H1 (cell line): ENCODE data around the gene OR2A14. TPM values are rescaled to one million over a fixed set of nuclear protein-coding genes. Genes with fewer than 3 reads are reported as not detected.

ENCODE experiments used
- CTCF ChIA-PET: fragments of 300-600 bp; sonication (Branson Sonifier 250); formaldehyde crosslinking; loops from one replicate; lab custom pipeline; 2021; ENCODE audit not compliant: partially characterized antibody; lab: Charles Lee
- POLR2A ChIA-PET: fragments of 300-600 bp; sonication (Branson Sonifier 250); formaldehyde crosslinking; loops from one replicate; lab custom pipeline; 2021; ENCODE audit warnings: inconsistent platforms; ENCODE audit not compliant: partially characterized antibody; lab: Charles Lee
- DNase-seq, 2 experiments: peaks; one replicate each; pipeline versions ENCODE4 v3.0.0 to v3.0.0-alpha.2; 2010 to 2022; ENCODE audit warnings: low spot score in 2 of 2, low read depth in 1 of 2, mixed read lengths in 1 of 2
- FAIRE-seq: peaks from 2 replicates; lab custom pipeline; 2011; peaks lifted over from hg19 to GRCh38; lab: Jason Lieb, UNC
- H2AFZ ChIP-seq: 2 replicates; pipeline ENCODE4 v1.8.1; 2012; ENCODE audit warnings: low read length, inconsistent platforms
- H2AK5ac ChIP-seq: 2 replicates; pipeline ENCODE4 v1.6.1; 2013; ENCODE audit warnings: low read depth, low read length
- H2BK120ac ChIP-seq: replicated peaks from 2 replicates; pipeline ENCODE3; 2013; ENCODE audit warnings: low read depth, low read length, inconsistent platforms
- H2BK12ac ChIP-seq: 2 replicates; pipeline ENCODE4 v1.6.1; 2013; ENCODE audit warnings: low read depth, low read length
- H2BK15ac ChIP-seq: 2 replicates; pipeline ENCODE4 v1.6.1; 2013; ENCODE audit warnings: low read length
- H2BK20ac ChIP-seq: 2 replicates; pipeline ENCODE4 v1.6.1; 2013; ENCODE audit warnings: low read length
- H2BK5ac ChIP-seq: 2 replicates; pipeline ENCODE4 v1.6.1; 2013; ENCODE audit warnings: low read depth, low read length
- H3K14ac ChIP-seq: 2 replicates; pipeline ENCODE4 v1.6.1; 2013; ENCODE audit warnings: inconsistent platforms; ENCODE audit not compliant: insufficient read length
- H3K18ac ChIP-seq: 2 replicates; pipeline ENCODE4 v1.6.1; 2013; ENCODE audit warnings: low read length; ENCODE audit errors: extremely low read depth
- H3K23ac ChIP-seq: 2 replicates; pipeline ENCODE4 v1.6.1; 2013; ENCODE audit warnings: inconsistent platforms; ENCODE audit not compliant: insufficient read length
- H3K23me2 ChIP-seq: 2 replicates; pipeline ENCODE4 v1.6.1; 2013; ENCODE audit warnings: low read depth, low read length
- H3K27ac ChIP-seq: 2 replicates; pipeline ENCODE4 v1.6.1; 2011; ENCODE audit warnings: low read depth, low read length, inconsistent platforms
- H3K27me3 ChIP-seq, 4 experiments: replicated peaks in 1 of 4; 1 replicate in 1 of 4; 2 replicates in 3 of 4; pipeline versions ENCODE4 v1.6.1 to v1.8.1; 2011 to 2013; ENCODE audit warnings: low read length in 3 of 4, mild to moderate bottlenecking in 3 of 4, inconsistent platforms in 2 of 4, mixed read lengths in 2 of 4, moderate library complexity in 1 of 4; ENCODE audit not compliant: control insufficient read depth in 3 of 4, insufficient read depth in 3 of 4; ENCODE audit errors: extremely low read depth in 1 of 4
- H3K36me3 ChIP-seq, 4 experiments: 2 replicates each; pipeline versions ENCODE4 v1.6.1 to v1.8.1; 2011 to 2013; ENCODE audit warnings: mild to moderate bottlenecking in 4 of 4, low read length in 3 of 4, moderate library complexity in 2 of 4, control low read depth in 1 of 4, inconsistent platforms in 1 of 4; ENCODE audit not compliant: insufficient read depth in 4 of 4, control insufficient read depth in 2 of 4
- H3K4ac ChIP-seq: replicated peaks from 2 replicates; pipeline ENCODE3; 2013; ENCODE audit warnings: low read length, low read depth, mixed read lengths, inconsistent platforms; ENCODE audit not compliant: insufficient read length
- H3K4me1 ChIP-seq, 4 experiments: replicated peaks in 1 of 4; 1 replicate in 1 of 4; 2 replicates in 3 of 4; pipeline versions ENCODE4 v1.6.1 to v1.8.1; 2011 to 2013; ENCODE audit warnings: low read length in 3 of 4, inconsistent platforms in 2 of 4, mixed read lengths in 1 of 4; ENCODE audit not compliant: insufficient read depth in 4 of 4, control insufficient read depth in 3 of 4
- H3K4me2 ChIP-seq, 2 experiments: 2 replicates each; pipeline versions ENCODE4 v1.6.1 to v1.8.1; 2011 to 2013; ENCODE audit warnings: low read depth in 2 of 2, low read length in 2 of 2, control low read depth in 1 of 2, inconsistent platforms in 1 of 2, mild to moderate bottlenecking in 1 of 2; ENCODE audit not compliant: insufficient read depth in 1 of 2
- H3K4me3 ChIP-seq, 4 experiments: fragments of 200-600, 300-600 bp in 1 of 4; sonication (generic), shearing (Covaris generic), sonication (Bioruptor Twin) in 1 of 4; 2 replicates each; pipeline versions ENCODE4 v1.5.1 to v1.8.1; 2011 to 2016; ENCODE audit warnings: low read length in 4 of 4, low read depth in 3 of 4, control low read depth in 2 of 4, inconsistent platforms in 2 of 4, mild to moderate bottlenecking in 2 of 4, mixed read lengths in 1 of 4, moderate library complexity in 1 of 4; ENCODE audit not compliant: insufficient read depth in 2 of 4; ENCODE audit errors: extremely low read depth in 1 of 4
- H3K56ac ChIP-seq: replicated peaks from 2 replicates; pipeline ENCODE3; 2013; ENCODE audit warnings: low read depth, mild to moderate bottlenecking, mixed read lengths, low read length, inconsistent platforms; ENCODE audit not compliant: insufficient read length
- H3K79me1 ChIP-seq: 2 replicates; pipeline ENCODE4 v1.6.1; 2013; ENCODE audit warnings: low read depth, low read length, control low read depth
- H3K79me2 ChIP-seq, 2 experiments: 2 replicates each; pipeline versions ENCODE4 v1.6.1 to v1.8.1; 2012 to 2013; ENCODE audit warnings: low read length in 2 of 2, mild to moderate bottlenecking in 2 of 2, inconsistent platforms in 1 of 2; ENCODE audit not compliant: insufficient read depth in 2 of 2, control insufficient read depth in 1 of 2
- H3K9ac ChIP-seq, 4 experiments: replicated peaks in 1 of 4; 1 replicate in 1 of 4; 2 replicates in 3 of 4; pipeline versions ENCODE4 v1.6.1 to v1.8.1; 2011 to 2013; ENCODE audit warnings: low read depth in 3 of 4, low read length in 3 of 4, control low read depth in 2 of 4, mild to moderate bottlenecking in 2 of 4, moderate library complexity in 2 of 4, inconsistent platforms in 1 of 4; ENCODE audit errors: extremely low read depth in 1 of 4
- H3K9me3 ChIP-seq, 2 experiments: 2 replicates each; pipeline versions ENCODE4 v1.6.1 to v1.8.1; 2012 to 2013; ENCODE audit warnings: mild to moderate bottlenecking in 2 of 2, moderate library complexity in 2 of 2, control low read depth in 1 of 2, inconsistent platforms in 1 of 2, low read depth in 1 of 2, low read length in 1 of 2, mixed read lengths in 1 of 2; ENCODE audit not compliant: insufficient read depth in 2 of 2
- H4K20me1 ChIP-seq, 2 experiments: replicated peaks in 1 of 2; 2 replicates each; pipeline versions ENCODE3 to v1.8.1; 2011 to 2013; ENCODE audit warnings: inconsistent platforms in 2 of 2, low read length in 2 of 2, mild to moderate bottlenecking in 1 of 2; ENCODE audit not compliant: insufficient read depth in 2 of 2, control insufficient read depth in 1 of 2
- H4K5ac ChIP-seq: 2 replicates; pipeline ENCODE4 v1.6.1; 2013; ENCODE audit warnings: low read length, low read depth, mixed read lengths, inconsistent platforms; ENCODE audit not compliant: insufficient read length
- H4K8ac ChIP-seq: 2 replicates; pipeline ENCODE4 v1.8.0; 2013; ENCODE audit warnings: mild to moderate bottlenecking, moderate library complexity, low read length, inconsistent platforms; ENCODE audit not compliant: insufficient read depth; ENCODE audit errors: extremely low read depth
- H4K91ac ChIP-seq: replicated peaks from 2 replicates; pipeline ENCODE3; 2013; ENCODE audit warnings: low read length, mixed read lengths, inconsistent platforms; ENCODE audit not compliant: insufficient read length
- ATF2 ChIP-seq: IDR thresholded peaks from 2 replicates; pipeline ENCODE4 v1.6.1; 2012; ENCODE audit warnings: low read length, inconsistent platforms
- ATF3 ChIP-seq: IDR thresholded peaks from 2 replicates; pipeline ENCODE4 v1.6.1; 2011; ENCODE audit warnings: low read depth, mild to moderate bottlenecking, low read length; ENCODE audit not compliant: insufficient read depth
- CTBP2 ChIP-seq: IDR thresholded peaks from 2 replicates; pipeline ENCODE4 v1.7.0; 2011; ENCODE audit warnings: borderline replicate concordance, mild to moderate bottlenecking, moderate library complexity, mixed read lengths, low read length; ENCODE audit not compliant: insufficient read depth, insufficient read length
- CTCF ChIP-seq, 3 experiments: IDR thresholded peaks; 1 replicate in 2 of 3; 2 replicates in 1 of 3; pipeline versions ENCODE4 v1.5.1 to v1.6.1; 2011; ENCODE audit warnings: low read length in 3 of 3, mild to moderate bottlenecking in 3 of 3, inconsistent platforms in 2 of 3, low read depth in 1 of 3, moderate library complexity in 1 of 3; ENCODE audit not compliant: insufficient read depth in 1 of 3; ENCODE audit errors: control extremely low read depth in 1 of 3
- RAD21 ChIP-seq, 2 experiments: IDR thresholded peaks in 1 of 2; conservative IDR thresholded peaks in 1 of 2; 2 replicates each; pipeline ENCODE4 v1.6.1; 2011; ENCODE audit warnings: low read depth in 2 of 2, low read length in 2 of 2, improper control_type of control experiment in 1 of 2, inconsistent platforms in 1 of 2, mild to moderate bottlenecking in 1 of 2, moderate library complexity in 1 of 2
- TEAD4 ChIP-seq: IDR thresholded peaks from 2 replicates; pipeline ENCODE4 v1.6.1; 2012; ENCODE audit warnings: low read depth, low read length, inconsistent platforms, mixed read lengths
- WGBS, 2 experiments: shearing (Covaris generic) in 1 of 2; methylation state at CpG; one replicate each; pipeline versions ENCODE4 v1.1.6 to v1.1.7; 2013 to 2015; ENCODE audit warnings: low lambda C conversion rate in 2 of 2, mixed read lengths in 2 of 2, inconsistent platforms in 1 of 2, low coverage in 1 of 2, missing lambda C conversion rate in 1 of 2; ENCODE audit not compliant: insufficient replicate concordance in 2 of 2, insufficient coverage in 1 of 2, insufficient read length in 1 of 2; ENCODE audit errors: extremely low coverage in 1 of 2, missing lambda C conversion rate in 1 of 2; 5-methylcytosine and 5-hydroxymethylcytosine counted together
- polyA plus RNA-seq, 7 experiments: library from polyadenylated mRNA; depleted of rRNA in 3 of 7; stranded (reverse) in 5 of 7; unstranded in 2 of 7; fragments of >200 nt in 5 of 7; fragments of 200-250 nt in 2 of 7; gene quantifications; 1 replicate in 5 of 7; 2 replicates in 1 of 7; 4 replicates in 1 of 7; pipeline versions ENCODE4 v1.2.1 to v1.2.3, GENCODE V29; 2011 to 2013; ENCODE audit warnings: missing spikeins in 2 of 7, mixed read lengths in 2 of 7
- total RNA-seq: library from RNA; stranded (reverse); fragmentation: NEBNext Ultra II Directional; extraction: Animal tissue kit (Norgen Biotek cat#: 25700); gene quantifications from 2 replicates; pipeline ENCODE4 v1.2.1, GENCODE V29; 2021

Gene OR2A14
- total and polyA plus RNA-seq, 2 of the 8 experiments (the other 6 are each of a cell fraction or from before 2014, with no cell fraction given) = not detected

- CTCF ChIA-PET = interaction anchor here (0.9 kb wide), 1 partner anchor 10 kb away, joined by 3 read pairs; no protein-coding TSS in a partner anchor
- DNase-seq = no peak
- 91% methylated on average over 8 of the region's 8 CpGs; no CpG with 5 or more reads in 1 of the 2 experiments for WGBS, 2 experiments
Measured at GRCh38 chr7:144118341-144118740, 4.6 kb upstream of the OR2A14 start.

More at GRCh38 chr7:144118341-144118740, 4.6 kb upstream of the OR2A14 start:
- Histone ChIP-seq H3K27ac (no peak overlapping the region), H2AK5ac (no peak overlapping the region), H2AFZ (no peak overlapping the region), H3K36me3 (no peaks in the 10 kb centered on the region), H3K23me2 (no peaks in the 10 kb centered on the region), H2BK120ac (no peak overlapping the region), H3K9me3 (0 out of 4 replicates have a peak, but pooled peaks cover 0 to 4% of the 10 kb centered on the region in 2 experiments), H3K79me1 (no peaks in the 10 kb centered on the region), H3K4ac (no peak overlapping the region), H2BK12ac (no peak overlapping the region), H4K8ac (no peak overlapping the region), H4K5ac (no peak overlapping the region), H3K56ac (no peak overlapping the region), H3K79me2 (no peaks in the 10 kb centered on the region), H4K91ac (no peak overlapping the region), H2BK5ac (no peak overlapping the region), H3K14ac (no peak overlapping the region), H2BK15ac (no peak overlapping the region), H3K18ac (no peak overlapping the region), H3K27me3 (no peaks in the 10 kb centered on the region), H3K4me1 (no peaks in the 10 kb centered on the region), H2BK20ac (no peak overlapping the region), H3K23ac (no peak overlapping the region), H3K4me2 (no peak overlapping the region), H3K9ac (no peak overlapping the region), H3K4me3 (no peak overlapping the region), H4K20me1 (no peaks in the 10 kb centered on the region)
- no peak for TF ChIP-seq CTBP2
- peak in 1 of 3 experiments; percentile 27; a peak in 1 of 4 replicates for TF ChIP-seq CTCF (IDR thresholded peaks at IDR 0.05; ENCODE audit: control extremely low read depth in 1 of 3, insufficient read depth in 1 of 3, low read depth in 1 of 3, low read length in 3 of 3)
- TF ChIP-seq ATF2 = no peak
- TF ChIP-seq TEAD4 = 0 out of 2 replicates have a peak, but pooled peaks have one; percentile 21
- no peak for TF ChIP-seq ATF3
- TF ChIP-seq RAD21 (IDR thresholded peaks at IDR 0.05 in 1 of 2, conservative IDR thresholded peaks at IDR 0.05 in 1 of 2; ENCODE audit: low read depth in 2 of 2, low read length in 2 of 2) = 0 out of 4 replicates have a peak, but pooled peaks of 1 of the 2 experiments have one; percentile 9
- POLR2A ChIA-PET = no interaction called here
- no peak for FAIRE-seq
